ENCODE results near the gene CCDC24. TPM values are rescaled to one million over a fixed set of nuclear protein-coding genes. Genes with fewer than 3 reads are reported as not detected.

The CCDC24 gene
- total and polyA plus RNA-seq, 9 of the 15 experiments (the other 6 are each of a cell fraction or from before 2014, with no cell fraction given), result 0.31 to 4.5 (median 1.5) TPM

GRCh38 chr1:44031252-44032169, 40.1 kb downstream of the CCDC24 start, which contains the start of gene SLC6A9 (continued):
- TF ChIP-seq MLLT1 (IDR thresholded peaks at IDR 0.05) (peak in 1 of 2 experiments; percentile 67; a peak in 1 of 4 replicates), ZSCAN32 (CRISPR knock-in tag; IDR thresholded peaks at IDR 0.05) (peak; percentile 77), ZBTB1 (CRISPR knock-in tag; IDR thresholded peaks at IDR 0.05; ENCODE audit: borderline replicate concordance, low read depth) (peak; percentile 36; the same call in 1 of the 2 replicates), ZFX (CRISPR knock-in tag; IDR thresholded peaks at IDR 0.05) (peak; percentile 39; the same call in 1 of the 2 replicates), POLR2G (IDR thresholded peaks at IDR 0.05; ENCODE audit: low read depth, low read length) (peak; percentile 76), FOXP1 (CRISPR knock-in tag; IDR thresholded peaks at IDR 0.05) (peak; percentile 60; the same call in 1 of the 2 replicates), MYC (IDR thresholded peaks at IDR 0.05; ENCODE audit: low read depth, low read length) (peak; percentile 93), MYC (CRISPR knock-in tag; IDR thresholded peaks at IDR 0.05; ENCODE audit: borderline replicate concordance, low read depth) (peak; percentile 91), TEAD4 (IDR thresholded peaks at IDR 0.05; ENCODE audit: low read length) (no peak), TEAD4 (CRISPR knock-in tag; IDR thresholded peaks at IDR 0.05; ENCODE audit: borderline replicate concordance) (no peak), CCNT2 (IDR thresholded peaks at IDR 0.05; ENCODE audit: borderline replicate concordance, extremely low read depth, insufficient read length, low read depth, low read length) (peak; percentile 58), SMAD2 (IDR thresholded peaks at IDR 0.05; ENCODE audit: low read depth, low read length) (no peak), HMGN3 (IDR thresholded peaks at IDR 0.05; ENCODE audit: borderline replicate concordance, extremely low read depth, insufficient read length, low read depth, low read length) (peak; percentile 43), JUNB (CRISPR knock-in tag; conservative IDR thresholded peaks at IDR 0.05) (no peak), NRF1 (conservative IDR thresholded peaks at IDR 0.05 in 1 of 2, IDR thresholded peaks at IDR 0.05 in 1 of 2) (no peak; a peak in 1 of 4 replicates), POLR2A (conservative IDR thresholded peaks at IDR 0.05) (peak; percentile 35; the same call in 1 of the 2 replicates), RBBP5 (IDR thresholded peaks at IDR 0.05; ENCODE audit: borderline replicate concordance, insufficient read depth, low read length, poor library complexity, severe bottlenecking) (peak; percentile 57), CTBP1 (IDR thresholded peaks at IDR 0.05; ENCODE audit: borderline replicate concordance) (peak; percentile 43; the same call in 1 of the 2 replicates), SMAD4 (CRISPR knock-in tag; conservative IDR thresholded peaks at IDR 0.05) (peak; percentile 52), JUN (IDR thresholded peaks at IDR 0.05; ENCODE audit: borderline replicate concordance, low read depth, low read length) (0 out of 2 replicates have a peak, but pooled peaks have one; percentile 6), JUN (CRISPR knock-in tag; IDR thresholded peaks at IDR 0.05; ENCODE audit: borderline replicate concordance) (0 out of 2 replicates have a peak, but pooled peaks have one; percentile 61), ZC3H8 (IDR thresholded peaks at IDR 0.05) (no peak), ZNF384 (IDR thresholded peaks at IDR 0.05; ENCODE audit: low read depth, low read length) (no peak)
- TF ChIP-seq, protein P1, sequence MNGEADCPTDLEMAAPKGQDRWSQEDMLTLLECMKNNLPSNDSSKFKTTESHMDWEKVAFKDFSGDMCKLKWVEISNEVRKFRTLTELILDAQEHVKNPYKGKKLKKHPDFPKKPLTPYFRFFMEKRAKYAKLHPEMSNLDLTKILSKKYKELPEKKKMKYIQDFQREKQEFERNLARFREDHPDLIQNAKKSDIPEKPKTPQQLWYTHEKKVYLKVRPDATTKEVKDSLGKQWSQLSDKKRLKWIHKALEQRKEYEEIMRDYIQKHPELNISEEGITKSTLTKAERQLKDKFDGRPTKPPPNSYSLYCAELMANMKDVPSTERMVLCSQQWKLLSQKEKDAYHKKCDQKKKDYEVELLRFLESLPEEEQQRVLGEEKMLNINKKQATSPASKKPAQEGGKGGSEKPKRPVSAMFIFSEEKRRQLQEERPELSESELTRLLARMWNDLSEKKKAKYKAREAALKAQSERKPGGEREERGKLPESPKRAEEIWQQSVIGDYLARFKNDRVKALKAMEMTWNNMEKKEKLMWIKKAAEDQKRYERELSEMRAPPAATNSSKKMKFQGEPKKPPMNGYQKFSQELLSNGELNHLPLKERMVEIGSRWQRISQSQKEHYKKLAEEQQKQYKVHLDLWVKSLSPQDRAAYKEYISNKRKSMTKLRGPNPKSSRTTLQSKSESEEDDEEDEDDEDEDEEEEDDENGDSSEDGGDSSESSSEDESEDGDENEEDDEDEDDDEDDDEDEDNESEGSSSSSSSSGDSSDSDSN (IDR thresholded peaks at IDR 0.05; ENCODE audit: borderline replicate concordance in 1 of 2, low read depth in 2 of 2, low read length in 2 of 2), result 0 out of 4 replicates have a peak, but pooled peaks of 1 of the 2 experiments have one; percentile 44
